ENCODE measurements around the gene PDGFC. TPM values are rescaled to one million over a fixed set of nuclear protein-coding genes. Genes with fewer than 3 reads are reported as not detected.

PDGFC gene
- total RNA-seq, 1 experiment from 2014 or later, result 5.3 TPM

- TF ChIP-seq, protein P1, sequence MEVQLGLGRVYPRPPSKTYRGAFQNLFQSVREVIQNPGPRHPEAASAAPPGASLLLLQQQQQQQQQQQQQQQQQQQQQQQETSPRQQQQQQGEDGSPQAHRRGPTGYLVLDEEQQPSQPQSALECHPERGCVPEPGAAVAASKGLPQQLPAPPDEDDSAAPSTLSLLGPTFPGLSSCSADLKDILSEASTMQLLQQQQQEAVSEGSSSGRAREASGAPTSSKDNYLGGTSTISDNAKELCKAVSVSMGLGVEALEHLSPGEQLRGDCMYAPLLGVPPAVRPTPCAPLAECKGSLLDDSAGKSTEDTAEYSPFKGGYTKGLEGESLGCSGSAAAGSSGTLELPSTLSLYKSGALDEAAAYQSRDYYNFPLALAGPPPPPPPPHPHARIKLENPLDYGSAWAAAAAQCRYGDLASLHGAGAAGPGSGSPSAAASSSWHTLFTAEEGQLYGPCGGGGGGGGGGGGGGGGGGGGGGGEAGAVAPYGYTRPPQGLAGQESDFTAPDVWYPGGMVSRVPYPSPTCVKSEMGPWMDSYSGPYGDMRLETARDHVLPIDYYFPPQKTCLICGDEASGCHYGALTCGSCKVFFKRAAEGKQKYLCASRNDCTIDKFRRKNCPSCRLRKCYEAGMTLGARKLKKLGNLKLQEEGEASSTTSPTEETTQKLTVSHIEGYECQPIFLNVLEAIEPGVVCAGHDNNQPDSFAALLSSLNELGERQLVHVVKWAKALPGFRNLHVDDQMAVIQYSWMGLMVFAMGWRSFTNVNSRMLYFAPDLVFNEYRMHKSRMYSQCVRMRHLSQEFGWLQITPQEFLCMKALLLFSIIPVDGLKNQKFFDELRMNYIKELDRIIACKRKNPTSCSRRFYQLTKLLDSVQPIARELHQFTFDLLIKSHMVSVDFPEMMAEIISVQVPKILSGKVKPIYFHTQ (CRISPR knock-in tag; IDR thresholded peaks at IDR 0.05), result no peak
- TF ChIP-seq PREB (CRISPR knock-in tag; IDR thresholded peaks at IDR 0.05; ENCODE audit: borderline replicate concordance) (no peak), SP1 (CRISPR knock-in tag; conservative IDR thresholded peaks at IDR 0.05) (no peak), IRF1 (CRISPR knock-in tag; IDR thresholded peaks at IDR 0.05) (no peak), ZNF232 (CRISPR knock-in tag; IDR thresholded peaks at IDR 0.05) (no peak), MYBL2 (CRISPR knock-in tag; IDR thresholded peaks at IDR 0.05) (no peak), ZNF317 (CRISPR knock-in tag; IDR thresholded peaks at IDR 0.05; ENCODE audit: borderline replicate concordance, low read depth) (no peak), NR2C2 (CRISPR knock-in tag; IDR thresholded peaks at IDR 0.05) (no peak), SMAD3 (CRISPR knock-in tag; IDR thresholded peaks at IDR 0.05; ENCODE audit: borderline replicate concordance) (no peak), CREB1 (CRISPR knock-in tag; IDR thresholded peaks at IDR 0.05) (no peak), ESRRA (CRISPR knock-in tag; IDR thresholded peaks at IDR 0.05; ENCODE audit: borderline replicate concordance) (no peak), ETV6 (CRISPR knock-in tag; IDR thresholded peaks at IDR 0.05) (no peak), ZNF281 (CRISPR knock-in tag; IDR thresholded peaks at IDR 0.05) (no peak), KAT7 (CRISPR knock-in tag; IDR thresholded peaks at IDR 0.05; ENCODE audit: borderline replicate concordance) (no peak), ZNF532 (CRISPR knock-in tag; IDR thresholded peaks at IDR 0.05; ENCODE audit: borderline replicate concordance) (no peak)
- POLR2A ChIA-PET, result no interaction called here
- H3K9me3 Mint-ChIP-seq, result no peaks in the 10 kb centered on the region
- no peak overlapping the region for H3K27ac Mint-ChIP-seq
- DNase-seq (ENCODE audit: low spot score), result no peak
- H3K36me3 Mint-ChIP-seq, result no peaks in the 10 kb centered on the region
- H3K27me3 Mint-ChIP-seq (ENCODE audit: low read depth), result no peaks in the 10 kb centered on the region
- H3K4me3 Mint-ChIP-seq, result no peak overlapping the region
- no peak for ATAC-seq
- H3K4me1 Mint-ChIP-seq, result peaks cover 12% of the 10 kb centered on the region
- CTCF ChIA-PET, result no interaction called here
Observed at GRCh38 chr4:157012296-157012695, 40.7 kb upstream of the PDGFC start.

Data from WTC11 (cell line).